SU-DHL-6 (cell line): ENCODE data around the gene ZNF710.

ENCODE experiments used
- EZH2phosphoT487 ChIP-seq: fragments of 200-600 bp; sonication (generic), shearing (Covaris generic); conservative IDR thresholded peaks from 2 replicates; pipeline ENCODE4 v1.6.1; 2018; ENCODE audit warnings: mild to moderate bottlenecking, antibody characterized with exemption, low read length, moderate library complexity, mixed read lengths
- TF ChIP-seq, protein P1 (sequence below): fragments of 200-600 bp; sonication (generic); IDR thresholded peaks from one replicate; pipeline ENCODE4 v1.5.1; 2017; ENCODE audit warnings: antibody characterized with exemption, mild to moderate bottlenecking, low read length, moderate library complexity; ENCODE audit not compliant: insufficient read depth, poor library complexity, severe bottlenecking

GRCh38 chr15:90028376-90028944 lies 27.3 kb downstream of the ZNF710 start:
- TF ChIP-seq, protein P1, sequence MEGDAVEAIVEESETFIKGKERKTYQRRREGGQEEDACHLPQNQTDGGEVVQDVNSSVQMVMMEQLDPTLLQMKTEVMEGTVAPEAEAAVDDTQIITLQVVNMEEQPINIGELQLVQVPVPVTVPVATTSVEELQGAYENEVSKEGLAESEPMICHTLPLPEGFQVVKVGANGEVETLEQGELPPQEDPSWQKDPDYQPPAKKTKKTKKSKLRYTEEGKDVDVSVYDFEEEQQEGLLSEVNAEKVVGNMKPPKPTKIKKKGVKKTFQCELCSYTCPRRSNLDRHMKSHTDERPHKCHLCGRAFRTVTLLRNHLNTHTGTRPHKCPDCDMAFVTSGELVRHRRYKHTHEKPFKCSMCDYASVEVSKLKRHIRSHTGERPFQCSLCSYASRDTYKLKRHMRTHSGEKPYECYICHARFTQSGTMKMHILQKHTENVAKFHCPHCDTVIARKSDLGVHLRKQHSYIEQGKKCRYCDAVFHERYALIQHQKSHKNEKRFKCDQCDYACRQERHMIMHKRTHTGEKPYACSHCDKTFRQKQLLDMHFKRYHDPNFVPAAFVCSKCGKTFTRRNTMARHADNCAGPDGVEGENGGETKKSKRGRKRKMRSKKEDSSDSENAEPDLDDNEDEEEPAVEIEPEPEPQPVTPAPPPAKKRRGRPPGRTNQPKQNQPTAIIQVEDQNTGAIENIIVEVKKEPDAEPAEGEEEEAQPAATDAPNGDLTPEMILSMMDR: no peak
- no peak for TF ChIP-seq EZH2phosphoT487
